Right lobe of liver (tissue), 6 donors: ENCODE data around the gene KLF16. TPM values are rescaled to one million over a fixed set of nuclear protein-coding genes. Genes with fewer than 3 reads are reported as not detected.
A peak's percentile ranks its signal among the peaks of the same experiment; 100 is the strongest.

Experiments used
- ATAC-seq, 4 donors: fragments of 200-7000 bp; cut with Tn5 transposase; one replicate each; pipeline ENCODE4 v1.9.1; 2020; ENCODE audit warnings: mild to moderate bottlenecking in 4 of 4, moderate library complexity in 4 of 4
- DNase-seq, 3 donors: peaks; one replicate each; pipeline ENCODE4 v3.0.0-alpha.2; 2020
- H3K27ac ChIP-seq, 3 donors: fragments of 200-600 bp; one replicate each; pipeline ENCODE4 v1.8.0; 2022
- H3K27me3 ChIP-seq, 2 donors: fragments of 200-600 bp; one replicate each; pipeline ENCODE4 v1.8.0; 2022
- H3K36me3 ChIP-seq, 4 donors: fragments of 200-600 bp; sonication (generic) in 1 of 4; one replicate each; pipeline versions ENCODE4 v1.5.1 to v1.8.0; 2017 to 2022; ENCODE audit warnings: control low read depth in 1 of 4
- H3K4me1 ChIP-seq, 4 donors: fragments of 200-600 bp; sonication (generic) in 1 of 4; one replicate each; pipeline versions ENCODE4 v1.5.1 to v1.8.0; 2017 to 2022; ENCODE audit warnings: control low read depth in 1 of 4
- H3K4me3 ChIP-seq, 3 donors: fragments of 200-600 bp; one replicate each; pipeline ENCODE4 v1.8.0; 2022
- H3K9me3 ChIP-seq, 4 donors: fragments of 200-600 bp; sonication (generic) in 1 of 4; one replicate each; pipeline versions ENCODE4 v1.5.1 to v1.8.0; 2017 to 2022; ENCODE audit warnings: control low read depth in 1 of 4
- CTCF ChIP-seq, 4 donors: fragments of 200-600 bp in 3 of 4; fragments of 450-650 bp in 1 of 4; IDR thresholded peaks; one replicate each; pipeline versions ENCODE4 v1.5.1 to v1.8.0; 2016 to 2022; ENCODE audit warnings: antibody characterized with exemption in 4 of 4, mild to moderate bottlenecking in 2 of 4
- POLR2A ChIP-seq: fragments of 450-650 bp; IDR thresholded peaks from one replicate; pipeline ENCODE4 v1.6.1; 2017; ENCODE audit warnings: antibody characterized with exemption, mild to moderate bottlenecking
- WGBS: methylation state at CpG from one replicate; pipeline ENCODE4 v1.1.6; 2018; ENCODE audit warnings: low coverage, low lambda C conversion rate; ENCODE audit not compliant: insufficient coverage; ENCODE audit errors: missing lambda C conversion rate; 5-methylcytosine and 5-hydroxymethylcytosine counted together
- intact Hi-C, 2 donors: fragments of 100-400 bp; cut with DNase I; formaldehyde crosslinking; loops; one replicate each; pipeline versions ENCODE4 v1.11.2 to v1.14.1; 2022
- total RNA-seq, 6 experiments: library from RNA; depleted of rRNA in 2 of 6; stranded (reverse); fragments of >200 nt in 2 of 6; fragmentation: NEBNext Ultra II Directional in 3 of 6; extraction: Animal tissue kit (Norgen Biotek cat#: 25700) in 3 of 6; gene quantifications; one replicate each; pipeline versions ENCODE4 v1.1.0 to v1.2.4, GENCODE V29; 2016 to 2023
- donor health status: DM: no; HTN: yes; CAD: no.
- donor health status: DM: no; HTN: no; CAD: no.
- donor health status: DM: no; HTN: no; CAD: no.
- donor health status: DM: no; HTN: yes; CAD: no.
- donor health status: DM: no; HTN: yes; CAD: no.

Gene KLF16
- total RNA-seq, 6 experiments from 2014 or later = 9.9 to 23.6 (median 10.8) TPM

GRCh38 chr19:1902923-1903322 lies 39.5 kb upstream of the KLF16 start:
- Histone ChIP-seq H3K36me3 (no peaks in the 10 kb centered on the region), H3K4me1 (peaks cover 0 to 16% (median under 1%) of the 10 kb centered on the region in 4 donors), H3K27ac (peak overlapping the region in 1 of 3 donors; percentile 4), H3K9me3 (no peaks in the 10 kb centered on the region), H3K27me3 (no peaks in the 10 kb centered on the region), H3K4me3 (no peak overlapping the region)
- DNase-seq (no peak), ATAC-seq (no peak)
- TF ChIP-seq CTCF (IDR thresholded peaks at IDR 0.05) = no peak
- TF ChIP-seq POLR2A = no peak
- intact Hi-C loops = no loop called here
- 50% methylated on average over 1 of the region's 6 CpGs for WGBS

DNA sequence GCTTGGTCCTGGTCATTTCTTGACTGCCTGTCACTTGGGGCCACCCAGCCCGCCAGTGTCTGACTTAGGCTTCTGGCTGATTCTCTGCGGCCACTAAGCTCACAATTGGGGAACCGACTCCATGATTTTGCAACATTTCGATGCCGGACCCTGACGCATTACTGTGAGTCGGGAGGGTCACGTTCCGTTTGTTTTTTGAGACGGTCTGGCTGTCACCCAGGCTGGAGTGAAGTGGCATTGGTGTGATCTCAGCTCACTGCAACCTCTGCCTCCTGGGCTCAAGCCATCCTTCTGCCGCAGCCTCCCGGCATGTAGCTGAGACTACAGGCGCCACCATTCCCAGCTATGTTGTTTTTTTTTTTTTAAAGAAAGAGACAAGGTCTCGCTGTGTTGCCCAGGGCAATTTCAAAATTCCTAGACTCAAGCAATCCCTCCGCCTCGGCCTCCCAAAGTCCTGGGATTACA lies 38.6 kb upstream of the KLF16 start:
- no peaks in the 10 kb centered on the region for H3K27me3 ChIP-seq
- peaks cover 0 to 20% (median 1%) of the 10 kb centered on the region in 4 donors for H3K4me1 ChIP-seq
- ATAC-seq (peak in 3 of 4 donors; percentile 24 to 36 (median 31)), DNase-seq (peak; percentile 75 to 84 (median 84))
- H3K27ac ChIP-seq = peak overlapping the region in 2 of 3 donors; percentile 69 to 70
- intact Hi-C loops = no loop called here
- WGBS = 51% methylated on average over 15 of the region's 16 CpGs
- no peak overlapping the region for H3K4me3 ChIP-seq
- H3K9me3 ChIP-seq = no peaks in the 10 kb centered on the region
- peak; percentile 26 for TF ChIP-seq POLR2A
- TF ChIP-seq CTCF (IDR thresholded peaks at IDR 0.05) = no peak
- no peaks in the 10 kb centered on the region for H3K36me3 ChIP-seq

- 64% methylated on average over 6 of the region's 13 CpGs for WGBS
- Histone ChIP-seq H3K36me3 (no peaks in the 10 kb centered on the region), H3K9me3 (no peaks in the 10 kb centered on the region), H3K4me1 (peaks cover 0 to 6% (median 1%) of the 10 kb centered on the region in 4 donors), H3K4me3 (no peak overlapping the region), H3K27ac (no peak overlapping the region), H3K27me3 (no peaks in the 10 kb centered on the region)
- TF ChIP-seq CTCF (IDR thresholded peaks at IDR 0.05) (no peak), POLR2A (no peak)
- ATAC-seq (no peak), DNase-seq (peak in 1 of 3 donors; percentile 19)
- intact Hi-C loops = no loop called here
Measured at GRCh38 chr19:1896508-1896907, 33.1 kb upstream of the KLF16 start.

- H3K4me3 ChIP-seq = no peak overlapping the region
- H3K9me3 ChIP-seq = no peaks in the 10 kb centered on the region
- DNase-seq = no peak
- no peaks in the 10 kb centered on the region for H3K36me3 ChIP-seq
- no peak for ATAC-seq
- TF ChIP-seq CTCF (IDR thresholded peaks at IDR 0.05) = no peak
- TF ChIP-seq POLR2A = no peak
- H3K27me3 ChIP-seq = no peaks in the 10 kb centered on the region
- intact Hi-C loops = no loop called here
- H3K4me1 ChIP-seq = peaks cover 0 to 6% (median 1%) of the 10 kb centered on the region in 4 donors
- 83% methylated on average over 17 of the region's 17 CpGs for WGBS
- H3K27ac ChIP-seq = no peak overlapping the region
Measured at GRCh38 chr19:1893791-1894190, 30.4 kb upstream of the KLF16 start.

DNA sequence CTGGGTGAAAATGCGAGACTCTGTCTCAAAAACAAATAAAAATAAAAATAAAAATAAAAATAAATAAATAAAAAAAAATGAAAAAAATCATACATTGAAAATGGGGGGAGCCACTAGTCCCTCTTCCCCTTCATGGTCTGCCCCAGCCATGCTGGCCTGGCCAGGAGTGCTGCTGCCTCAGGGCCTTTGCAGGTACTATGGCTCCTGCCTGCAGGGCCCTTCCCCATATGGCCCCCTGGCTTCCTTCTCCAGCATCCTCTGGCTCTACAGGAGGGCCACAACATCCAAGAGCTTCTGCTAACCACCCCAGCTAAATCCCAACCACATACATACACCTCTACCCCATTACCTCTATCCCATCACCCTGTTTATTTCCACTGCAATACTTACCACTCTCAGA lies 26.5 kb upstream of the KLF16 start:
- Histone ChIP-seq H3K4me3 (no peak overlapping the region), H3K36me3 (no peaks in the 10 kb centered on the region), H3K27me3 (no peaks in the 10 kb centered on the region), H3K9me3 (no peaks in the 10 kb centered on the region), H3K27ac (no peak overlapping the region), H3K4me1 (no peaks in the 10 kb centered on the region)
- no peak for ATAC-seq
- TF ChIP-seq CTCF (IDR thresholded peaks at IDR 0.05) (no peak), POLR2A (no peak)
- no peak for DNase-seq
- 100% methylated on average over 1 of the region's 1 CpG for WGBS
- intact Hi-C loops = no loop called here
